BE2C (cell line): Measurements from ENCODE around the gene NIN.
"Not testable (repeated sequence)": the region's sequence is repeated elsewhere in the genome, so short reads cannot be mapped to it uniquely, and the experiment has no call there.

ENCODE experiments used
- DNase-seq: peaks from one replicate; pipeline ENCODE4 v3.0.0-alpha.2; 2020
- H3K27me3 ChIP-seq: fragments of 250-450 bp; sonication (Bioruptor Pico); 2 replicates; pipeline ENCODE4 v1.5.1; 2020; ENCODE audit warnings: mild to moderate bottlenecking
- H3K36me3 ChIP-seq: fragments of 250-450 bp; sonication (Bioruptor Pico); 2 replicates; pipeline ENCODE4 v1.5.1; 2020; ENCODE audit warnings: mild to moderate bottlenecking
- H3K4me1 ChIP-seq: fragments of 250-450 bp; sonication (Bioruptor Pico); 2 replicates; pipeline ENCODE4 v1.5.1; 2020
- H3K4me3 ChIP-seq: 2 replicates; pipeline ENCODE4 v1.5.1; 2011; ENCODE audit warnings: low read depth, low read length
- H3K9me3 ChIP-seq: fragments of 250-450 bp; sonication (Bioruptor Pico); 2 replicates; pipeline ENCODE4 v1.5.1; 2020
- TF ChIP-seq, protein P1 (sequence below): IDR thresholded peaks from 2 replicates; pipeline ENCODE4 v1.5.1; 2012; ENCODE audit warnings: mild to moderate bottlenecking, low read depth, low read length

NIN gene

DNA sequence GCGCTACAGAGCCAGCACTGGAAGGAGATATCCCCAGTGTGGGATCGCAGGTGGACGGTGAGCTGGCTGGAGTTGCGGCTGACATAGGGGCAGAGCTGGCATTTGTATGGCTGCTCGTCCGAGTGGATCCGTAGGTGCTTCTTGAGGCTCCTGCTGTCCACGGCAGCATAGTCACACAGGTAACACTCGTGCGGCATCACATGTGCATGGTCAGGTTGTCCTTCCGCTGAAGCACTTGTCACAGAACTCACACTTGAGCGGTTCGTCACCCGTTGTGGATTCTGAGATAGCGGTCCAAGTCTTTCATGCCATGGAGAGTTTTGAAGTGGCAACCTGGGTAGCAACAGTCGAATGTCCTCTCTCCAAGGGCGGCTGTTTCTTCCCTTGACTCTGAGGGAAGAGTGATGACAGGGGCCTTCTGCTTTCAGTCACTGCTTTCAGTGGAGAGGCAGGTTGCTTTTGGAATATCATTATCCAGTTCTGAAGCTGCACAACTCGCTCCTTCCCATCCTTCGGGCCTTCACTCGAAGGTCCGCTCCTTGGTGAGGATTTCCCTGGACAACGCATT, 125.9 kb downstream of the NIN start:
- DNase-seq: no peak
- Histone ChIP-seq H3K9me3 (no peaks in the 10 kb centered on the region), H3K27me3 (no peaks in the 10 kb centered on the region), H3K4me1 (no peaks in the 10 kb centered on the region), H3K4me3 (no peak overlapping the region), H3K36me3 (no peaks in the 10 kb centered on the region)
- TF ChIP-seq, protein P1, sequence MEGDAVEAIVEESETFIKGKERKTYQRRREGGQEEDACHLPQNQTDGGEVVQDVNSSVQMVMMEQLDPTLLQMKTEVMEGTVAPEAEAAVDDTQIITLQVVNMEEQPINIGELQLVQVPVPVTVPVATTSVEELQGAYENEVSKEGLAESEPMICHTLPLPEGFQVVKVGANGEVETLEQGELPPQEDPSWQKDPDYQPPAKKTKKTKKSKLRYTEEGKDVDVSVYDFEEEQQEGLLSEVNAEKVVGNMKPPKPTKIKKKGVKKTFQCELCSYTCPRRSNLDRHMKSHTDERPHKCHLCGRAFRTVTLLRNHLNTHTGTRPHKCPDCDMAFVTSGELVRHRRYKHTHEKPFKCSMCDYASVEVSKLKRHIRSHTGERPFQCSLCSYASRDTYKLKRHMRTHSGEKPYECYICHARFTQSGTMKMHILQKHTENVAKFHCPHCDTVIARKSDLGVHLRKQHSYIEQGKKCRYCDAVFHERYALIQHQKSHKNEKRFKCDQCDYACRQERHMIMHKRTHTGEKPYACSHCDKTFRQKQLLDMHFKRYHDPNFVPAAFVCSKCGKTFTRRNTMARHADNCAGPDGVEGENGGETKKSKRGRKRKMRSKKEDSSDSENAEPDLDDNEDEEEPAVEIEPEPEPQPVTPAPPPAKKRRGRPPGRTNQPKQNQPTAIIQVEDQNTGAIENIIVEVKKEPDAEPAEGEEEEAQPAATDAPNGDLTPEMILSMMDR: no peak

DNA sequence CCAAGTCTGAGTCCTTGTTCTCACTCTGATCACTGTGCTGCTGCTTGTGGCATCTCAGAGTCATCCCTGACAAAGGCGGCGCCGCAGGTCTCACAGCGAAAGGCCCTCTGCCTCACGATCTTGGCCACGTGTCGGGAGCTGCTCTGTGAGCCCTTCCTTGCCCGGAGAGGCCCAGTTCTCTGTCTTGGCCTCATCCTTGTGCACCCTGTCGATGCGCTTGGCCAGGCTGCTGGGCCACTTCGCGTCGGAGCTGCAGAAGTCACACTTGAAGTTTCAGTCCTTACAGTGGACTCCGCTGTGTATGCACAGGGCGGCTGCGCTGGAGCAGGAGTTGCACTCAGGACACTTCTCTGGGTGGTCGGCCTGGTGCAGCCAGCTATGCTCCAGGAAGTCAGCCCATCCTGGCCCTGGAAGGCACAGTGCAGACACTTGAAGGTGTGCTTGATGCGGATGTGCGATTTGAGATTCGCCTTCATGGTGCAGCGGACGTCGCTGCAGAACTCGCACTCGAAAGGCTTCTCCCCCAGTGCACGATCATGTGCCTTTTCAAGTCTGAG, 126.4 kb downstream of the NIN start:
- no peak for DNase-seq
- H3K27me3 ChIP-seq: no peaks in the 10 kb centered on the region
- TF ChIP-seq, protein P1: no peak
- no peaks in the 10 kb centered on the region for H3K4me1 ChIP-seq
- no peaks in the 10 kb centered on the region for H3K9me3 ChIP-seq
- no peaks in the 10 kb centered on the region for H3K36me3 ChIP-seq
- H3K4me3 ChIP-seq: no peak overlapping the region

DNA sequence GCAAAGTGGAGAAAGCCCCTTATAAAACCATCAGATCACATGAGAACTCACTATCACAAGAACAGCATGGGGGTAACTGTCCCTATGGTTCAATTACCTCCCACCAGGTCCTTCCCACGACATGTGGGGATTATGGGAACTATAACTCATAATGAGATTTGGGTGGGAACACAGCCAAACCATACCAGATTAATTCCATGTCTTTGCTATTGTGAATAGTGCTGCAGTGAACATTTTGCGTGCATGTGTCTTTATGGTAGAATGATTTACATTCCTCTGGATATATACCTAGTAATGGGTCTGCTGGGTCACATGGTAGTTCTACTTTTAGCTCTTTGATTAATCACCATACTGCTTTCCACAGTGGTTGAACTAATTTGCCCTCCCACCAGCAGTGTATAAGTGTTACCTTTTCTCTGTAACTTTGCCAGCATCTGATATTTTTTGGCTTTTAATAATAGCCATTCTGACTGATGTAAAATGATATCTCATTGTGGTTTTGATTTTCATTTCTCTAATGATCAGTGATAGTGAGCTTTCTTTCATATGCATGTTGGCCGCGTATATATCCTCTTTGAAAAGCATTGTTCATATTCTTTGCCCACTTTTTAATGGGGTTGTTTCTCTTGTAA, 133.2 kb downstream of the NIN start:
- Histone ChIP-seq H3K27me3 (no peaks in the 10 kb centered on the region), H3K9me3 (peaks cover 4% of the 10 kb centered on the region), H3K4me3 (no peak overlapping the region), H3K4me1 (no peaks in the 10 kb centered on the region), H3K36me3 (no peaks in the 10 kb centered on the region)
- DNase-seq: no peak
- TF ChIP-seq, protein P1: no peak

DNA sequence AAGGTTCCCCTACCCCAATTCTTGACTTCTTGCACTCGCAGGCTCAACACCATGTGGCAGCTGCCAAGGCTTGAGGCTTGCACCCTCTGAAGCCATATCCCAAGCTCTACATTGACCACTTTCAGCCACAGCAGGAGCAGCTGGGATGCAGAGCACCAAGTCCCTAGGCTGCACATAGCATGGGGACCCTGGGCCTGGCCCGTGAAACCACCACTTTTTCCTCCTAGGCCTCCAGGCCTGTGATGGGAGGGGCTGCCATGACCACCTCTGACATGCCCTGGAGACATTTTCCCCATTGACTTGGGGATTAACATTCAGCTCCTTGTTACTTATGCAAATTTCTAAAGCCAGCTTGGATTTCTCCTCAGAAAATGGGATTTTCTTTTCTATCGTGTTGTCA, 136.7 kb downstream of the NIN start:
- H3K4me1 ChIP-seq, H3K36me3 ChIP-seq, H3K27me3 ChIP-seq, DNase-seq, H3K9me3 ChIP-seq, H3K4me3 ChIP-seq: not testable (repeated sequence)

DNA sequence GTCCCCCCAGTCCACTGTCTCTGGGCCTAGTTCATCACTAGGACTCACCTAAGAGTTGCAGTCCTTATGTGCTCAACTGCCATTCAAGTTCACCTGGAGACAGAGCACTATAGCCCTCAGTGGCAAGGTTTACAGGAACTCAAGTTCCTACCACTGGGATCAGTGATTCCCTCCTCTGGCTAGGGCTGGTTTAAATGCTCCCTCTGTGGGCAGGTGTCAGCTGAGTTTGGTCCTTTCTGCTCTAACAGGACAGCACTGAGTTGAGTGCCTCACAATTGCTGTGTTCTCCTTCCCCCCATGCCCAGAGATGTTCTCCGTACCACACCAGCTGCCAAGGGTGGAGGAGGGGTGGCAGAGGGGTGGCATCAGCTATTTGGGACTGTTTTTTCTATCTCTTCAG, 142.1 kb downstream of the NIN start:
- Histone ChIP-seq H3K27me3 (no peaks in the 10 kb centered on the region), H3K36me3 (no peaks in the 10 kb centered on the region), H3K4me3 (no peak overlapping the region), H3K4me1 (no peaks in the 10 kb centered on the region), H3K9me3 (peaks cover under 1% of the 10 kb centered on the region; the same call in 1 of the 2 replicates)
- DNase-seq: no peak
- TF ChIP-seq, protein P1: no peak

DNA sequence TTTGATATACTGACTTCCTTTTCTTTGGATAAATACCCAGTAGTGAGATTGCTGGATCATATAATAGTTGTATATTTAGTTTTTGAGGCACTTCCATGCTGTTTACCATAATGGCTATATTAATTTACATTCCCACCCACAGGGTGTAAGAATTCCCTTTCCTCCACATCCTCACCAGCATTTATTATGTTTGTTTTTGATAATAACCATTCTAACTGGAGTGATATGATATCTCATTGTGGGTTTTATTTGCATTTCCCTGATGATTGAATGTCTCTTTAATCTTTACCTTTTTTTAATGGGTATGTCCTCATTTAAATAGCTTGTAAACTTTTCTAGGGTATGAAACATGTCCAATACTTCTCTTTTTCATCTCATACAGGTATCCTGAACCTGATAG, 151.3 kb downstream of the NIN start:
- Histone ChIP-seq H3K36me3 (no peaks in the 10 kb centered on the region), H3K9me3 (no peaks in the 10 kb centered on the region), H3K4me3 (no peak overlapping the region), H3K27me3 (no peaks in the 10 kb centered on the region), H3K4me1 (no peaks in the 10 kb centered on the region)
- DNase-seq: no peak
- TF ChIP-seq, protein P1: no peak
